HepG2 (cell line): Measurements from ENCODE around the gene RASSF7. TPM values are rescaled to one million over a fixed set of nuclear protein-coding genes. Genes with fewer than 3 reads are reported as not detected.

Source experiments
- ARNT2 ChIP-seq: sonication (generic); formaldehyde crosslinking; IDR thresholded peaks from 2 replicates; pipeline ENCODE4 v1.8.0; 2022; ENCODE audit warnings: mild to moderate bottlenecking, low read depth, missing genetic modification reagents, moderate library complexity
- CHCHD3 ChIP-seq: sonication (generic); formaldehyde crosslinking; IDR thresholded peaks from 2 replicates; pipeline ENCODE4 v1.8.0; 2022; ENCODE audit warnings: mild to moderate bottlenecking, missing genetic modification reagents, moderate library complexity
- DDIT3 ChIP-seq: sonication (generic); formaldehyde crosslinking; IDR thresholded peaks from 2 replicates; pipeline ENCODE4 v1.4.0; 2020; ENCODE audit warnings: mild to moderate bottlenecking, missing genetic modification reagents
- E2F2 ChIP-seq: sonication (generic); formaldehyde crosslinking; IDR thresholded peaks from 2 replicates; pipeline ENCODE4 v1.4.0; 2020; ENCODE audit warnings: missing genetic modification reagents, borderline replicate concordance
- GTF3A ChIP-seq: sonication (generic); formaldehyde crosslinking; conservative IDR thresholded peaks from 2 replicates; pipeline ENCODE4 v1.4.0; 2020; ENCODE audit warnings: mild to moderate bottlenecking, missing genetic modification reagents
- KDM3A ChIP-seq: IDR thresholded peaks from 2 replicates; pipeline ENCODE4 v1.6.1; 2018; ENCODE audit warnings: low read depth, missing compliant biosample characterization
- KDM6A ChIP-seq: IDR thresholded peaks from 2 replicates; pipeline ENCODE4 v1.6.1; 2016; ENCODE audit warnings: low read depth
- KLF15 ChIP-seq: sonication (generic); formaldehyde crosslinking; IDR thresholded peaks from 2 replicates; pipeline ENCODE4 v1.8.1; 2023; ENCODE audit warnings: borderline replicate concordance, mild to moderate bottlenecking, inconsistent platforms, missing genetic modification reagents, mixed read lengths
- PHF20 ChIP-seq: sonication (generic); formaldehyde crosslinking; IDR thresholded peaks from 2 replicates; pipeline ENCODE4 v1.5.0; 2020; ENCODE audit warnings: mild to moderate bottlenecking, missing genetic modification reagents
- PREB ChIP-seq: sonication (generic); formaldehyde crosslinking; IDR thresholded peaks from 2 replicates; pipeline ENCODE4 v1.4.0; 2020; ENCODE audit warnings: missing genetic modification reagents
- RBM22 ChIP-seq: fragments of 200-400 bp; formaldehyde crosslinking; optimal IDR thresholded peaks from 2 replicates; pipeline ENCODE3; 2017; ENCODE audit warnings: mild to moderate bottlenecking, low read length, moderate library complexity
- RERE ChIP-seq: IDR thresholded peaks from 2 replicates; pipeline ENCODE4 v1.6.1; 2016; ENCODE audit warnings: low read depth, missing genetic modification reagents, missing compliant biosample characterization
- RFX3 ChIP-seq: IDR thresholded peaks from 2 replicates; pipeline ENCODE4 v1.6.1; 2016; ENCODE audit warnings: missing biosample characterization, missing genetic modification reagents
- RXRA ChIP-seq: sonication (generic); formaldehyde crosslinking; IDR thresholded peaks from 2 replicates; pipeline ENCODE4 v1.5.1; 2020; ENCODE audit warnings: missing genetic modification reagents
- SMC3 ChIP-seq: IDR thresholded peaks from 2 replicates; pipeline ENCODE4 v1.6.1; 2011; ENCODE audit warnings: low read length, improper control_type of control experiment
- ZMYM4 ChIP-seq: sonication (generic); formaldehyde crosslinking; IDR thresholded peaks from 2 replicates; pipeline ENCODE4 v1.8.1; 2023; ENCODE audit warnings: mild to moderate bottlenecking, missing genetic modification reagents
- ZNF180 ChIP-seq: sonication (generic); formaldehyde crosslinking; IDR thresholded peaks from 2 replicates; pipeline ENCODE4 v1.4.0; 2020; ENCODE audit warnings: low read depth, missing genetic modification reagents, borderline replicate concordance
- ZNF205 ChIP-seq: IDR thresholded peaks from 2 replicates; pipeline ENCODE4 v1.6.1; 2018; ENCODE audit warnings: missing biosample characterization, missing genetic modification reagents
- ZNF230 ChIP-seq: sonication (generic); formaldehyde crosslinking; IDR thresholded peaks from 2 replicates; pipeline ENCODE4 v1.4.0; 2020; ENCODE audit warnings: mild to moderate bottlenecking, missing genetic modification reagents
- ZNF235 ChIP-seq: sonication (generic); formaldehyde crosslinking; IDR thresholded peaks from 2 replicates; pipeline ENCODE4 v1.8.1; 2023; ENCODE audit warnings: mild to moderate bottlenecking, missing genetic modification reagents, borderline replicate concordance
- ZNF468 ChIP-seq: sonication (generic); formaldehyde crosslinking; IDR thresholded peaks from 2 replicates; pipeline ENCODE4 v1.8.0; 2022; ENCODE audit warnings: mild to moderate bottlenecking, moderate library complexity, missing genetic modification reagents
- ZNF562 ChIP-seq: sonication (generic); formaldehyde crosslinking; IDR thresholded peaks from 2 replicates; pipeline ENCODE4 v1.8.0; 2022; ENCODE audit warnings: missing genetic modification reagents, borderline replicate concordance
- ZNF652 ChIP-seq: IDR thresholded peaks from 2 replicates; pipeline ENCODE4 v1.6.1; 2016; ENCODE audit warnings: low read depth, borderline replicate concordance
- ZNF737 ChIP-seq: sonication (generic); formaldehyde crosslinking; IDR thresholded peaks from 2 replicates; pipeline ENCODE4 v1.5.0; 2020; ENCODE audit warnings: missing genetic modification reagents, mild to moderate bottlenecking, borderline replicate concordance
- polyA plus RNA-seq, 8 experiments: library from polyadenylated mRNA; depleted of rRNA in 3 of 8; stranded (reverse) in 7 of 8; unstranded in 1 of 8; fragments of >200 nt; fragmentation: Illumina TruSeq in 4 of 8; extraction: Trizol in 4 of 8; gene quantifications; 2 replicates each; pipeline versions ENCODE4 v1.2.1 to v1.2.3, GENCODE V29; 2011 to 2016; ENCODE audit warnings: low read depth in 4 of 8, missing spikeins in 1 of 8, mixed read lengths in 1 of 8; ENCODE audit not compliant: insufficient read depth in 1 of 8
- total RNA-seq, 5 experiments: library from RNA; depleted of rRNA; stranded (reverse); fragments of >200 nt; fragmentation: Illumina TruSeq; extraction: Trizol; gene quantifications; 2 replicates each; pipeline ENCODE4 v1.2.3, GENCODE V29; 2016; ENCODE audit warnings: low read depth in 1 of 5

Gene RASSF7
- total and polyA plus RNA-seq, 2 of the 13 experiments (the other 11 are each of a cell fraction or from before 2014, with no cell fraction given), result 20.2 to 28.6 TPM

- TF ChIP-seq ZMYM4 (CRISPR knock-in tag), result no peak
- no peak for TF ChIP-seq ZNF205
- no peak for TF ChIP-seq ZNF230 (CRISPR knock-in tag)
- TF ChIP-seq KDM3A (CRISPR knock-in tag), result no peak
- TF ChIP-seq KLF15 (CRISPR knock-in tag), result no peak
- no peak for TF ChIP-seq RBM22
- TF ChIP-seq SMC3, result no peak
- no peak for TF ChIP-seq RERE (CRISPR knock-in tag)
- no peak for TF ChIP-seq PREB (CRISPR knock-in tag)
- TF ChIP-seq ZNF468 (CRISPR knock-in tag), result no peak
- TF ChIP-seq E2F2 (CRISPR knock-in tag), result no peak
- TF ChIP-seq ZNF652, result no peak
- no peak for TF ChIP-seq ZNF235
- no peak for TF ChIP-seq DDIT3 (CRISPR knock-in tag)
- no peak for TF ChIP-seq PHF20 (CRISPR knock-in tag)
- TF ChIP-seq RFX3 (CRISPR knock-in tag), result no peak
- no peak for TF ChIP-seq ZNF562 (CRISPR knock-in tag)
- no peak for TF ChIP-seq ZNF737 (CRISPR knock-in tag)
- no peak for TF ChIP-seq ARNT2
- TF ChIP-seq GTF3A (CRISPR knock-in tag), result no peak
- no peak; the same call in 1 of the 2 replicates for TF ChIP-seq RXRA (CRISPR knock-in tag)
- no peak for TF ChIP-seq ZNF180 (CRISPR knock-in tag)
- TF ChIP-seq CHCHD3 (CRISPR knock-in tag), result no peak
- no peak for TF ChIP-seq KDM6A
Measured at GRCh38 chr11:559712-560304, 962 bp upstream of the RASSF7 start (continued).
